Fibroblast of lung (primary cell): Measurements from ENCODE around the gene RYR2. TPM values are rescaled to one million over a fixed set of nuclear protein-coding genes. Genes with fewer than 3 reads are reported as not detected.

Source experiments
- DNase-seq, 2 donors: peaks; one replicate each; pipeline versions ENCODE4 v3.0.0 to v3.0.0-alpha.2; 2010; ENCODE audit warnings: low read depth in 2 of 2
- H2AFZ ChIP-seq: 2 replicates; pipeline ENCODE4 v1.5.1; 2012; ENCODE audit warnings: low read length, control low read depth, inconsistent platforms
- H3K27ac ChIP-seq: 2 replicates; pipeline ENCODE4 v1.5.1; 2011; ENCODE audit warnings: low read length, control low read depth; ENCODE audit not compliant: insufficient read depth
- H3K27me3 ChIP-seq: 2 replicates; pipeline ENCODE4 v1.5.1; 2011; ENCODE audit warnings: mild to moderate bottlenecking, low read length; ENCODE audit not compliant: control insufficient read depth, insufficient read depth
- H3K36me3 ChIP-seq: 2 replicates; pipeline ENCODE4 v1.5.1; 2011; ENCODE audit warnings: low read length; ENCODE audit not compliant: control insufficient read depth, insufficient read depth
- H3K4me1 ChIP-seq: 2 replicates; pipeline ENCODE4 v1.5.1; 2011; ENCODE audit warnings: low read length; ENCODE audit not compliant: control insufficient read depth, insufficient read depth; ENCODE audit errors: extremely low read depth
- H3K4me2 ChIP-seq: 2 replicates; pipeline ENCODE4 v1.5.1; 2011; ENCODE audit warnings: low read length, control low read depth; ENCODE audit not compliant: insufficient read depth; ENCODE audit errors: extremely low read depth
- H3K4me3 ChIP-seq, 4 experiments: fragments of 200-600 bp in 1 of 4; sonication (generic) in 1 of 4; replicated peaks in 1 of 4; 2 replicates each; pipeline ENCODE4 v1.5.1; 2011 to 2016; ENCODE audit warnings: low read length in 4 of 4, low read depth in 3 of 4, mild to moderate bottlenecking in 3 of 4, control low read depth in 2 of 4, inconsistent platforms in 1 of 4, mixed read lengths in 1 of 4; ENCODE audit not compliant: insufficient read depth in 1 of 4; ENCODE audit errors: control extremely low read depth in 1 of 4
- H3K79me2 ChIP-seq: 2 replicates; pipeline ENCODE4 v1.5.1; 2012; ENCODE audit warnings: mild to moderate bottlenecking, low read length, inconsistent platforms; ENCODE audit not compliant: control insufficient read depth, insufficient read depth
- H3K9ac ChIP-seq: 2 replicates; pipeline ENCODE4 v1.5.1; 2011; ENCODE audit warnings: mild to moderate bottlenecking, low read length, control low read depth; ENCODE audit not compliant: insufficient read depth
- H3K9me3 ChIP-seq: 2 replicates; pipeline ENCODE4 v1.5.1; 2012; ENCODE audit warnings: low read depth, low read length; ENCODE audit not compliant: control insufficient read depth, insufficient read depth
- H4K20me1 ChIP-seq: 2 replicates; pipeline ENCODE4 v1.5.1; 2011; ENCODE audit warnings: low read length; ENCODE audit not compliant: control insufficient read depth, insufficient read depth; ENCODE audit errors: extremely low read depth
- EZH2 ChIP-seq: IDR thresholded peaks from 2 replicates; pipeline ENCODE4 v1.5.1; 2012; ENCODE audit warnings: low read length, control low read depth, mild to moderate bottlenecking; ENCODE audit errors: missing control alignments
- polyA plus RNA-seq, 2 donors: library from polyadenylated mRNA; depleted of rRNA in 1 of 2; stranded (reverse) in 1 of 2; unstranded in 1 of 2; fragments of >200 nt; gene quantifications; 2 replicates each; pipeline ENCODE4 v1.2.1, GENCODE V29; 2011 to 2012; ENCODE audit warnings: missing spikeins in 1 of 2
- total RNA-seq: library from RNA; depleted of rRNA; stranded (reverse); fragments of >200 nt; gene quantifications from 2 replicates; pipeline ENCODE4 v1.2.1, GENCODE V29; 2014
- TF ChIP-seq, protein P1 (sequence below), 2 donors: IDR thresholded peaks in 1 of 2; conservative IDR thresholded peaks in 1 of 2; 1 replicate in 1 of 2; 2 replicates in 1 of 2; pipeline ENCODE4 v1.5.1; 2011 to 2012; ENCODE audit warnings: low read length in 2 of 2, control low read depth in 1 of 2, inconsistent platforms in 1 of 2, low read depth in 1 of 2, mild to moderate bottlenecking in 1 of 2

Gene RYR2
- total and polyA plus RNA-seq, 2 donors (not counting 1 experiment from before 2014, with no cell fraction given), result 0.06 to 0.17 TPM

DNA sequence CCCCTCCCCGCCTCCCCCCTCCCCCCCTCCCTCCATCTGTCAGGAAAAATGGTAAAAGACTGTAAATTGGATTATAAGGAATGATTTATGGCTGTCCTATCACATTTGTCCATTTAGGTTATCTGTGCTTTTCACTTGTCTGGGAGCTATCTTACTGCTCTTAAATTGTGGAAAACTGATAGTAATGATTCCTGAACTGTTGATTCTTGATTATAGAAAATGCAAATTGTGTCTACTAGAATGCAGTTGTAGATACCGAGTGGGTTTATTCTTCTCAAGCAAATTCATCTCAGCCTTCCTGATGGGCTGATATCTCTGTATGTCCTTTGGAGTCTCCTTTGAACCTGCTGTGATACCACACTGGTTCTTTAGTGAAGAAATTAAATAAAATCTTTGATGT lies 12.3 kb downstream of the RYR2 start:
- no peaks in the 10 kb centered on the region for H3K4me1 ChIP-seq
- DNase-seq, result no peak
- H3K36me3 ChIP-seq, result no peaks in the 10 kb centered on the region

DNA sequence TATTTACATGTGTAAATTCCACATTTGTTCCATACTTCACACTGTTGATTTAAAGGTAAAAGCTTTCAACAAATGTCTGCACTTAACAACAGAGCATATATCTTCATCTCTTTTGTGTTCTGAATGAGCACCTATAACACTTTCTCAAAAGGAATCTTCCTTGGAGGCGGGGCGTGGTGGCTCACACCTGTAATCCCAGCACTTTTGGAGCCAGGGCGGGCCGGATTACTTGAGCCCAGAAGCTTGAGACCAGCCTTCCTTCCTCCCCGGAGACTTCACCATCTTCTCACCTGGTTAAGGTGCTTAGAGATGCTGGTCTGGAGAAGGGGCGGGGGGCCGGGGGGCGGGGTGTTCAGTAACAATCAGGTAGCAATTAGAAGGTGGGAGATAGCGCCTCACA lies 16.5 kb downstream of the RYR2 start:
- H3K4me2 ChIP-seq, result no peak overlapping the region
- H3K9ac ChIP-seq, result no peak overlapping the region
- H3K4me1 ChIP-seq, result no peaks in the 10 kb centered on the region
- H3K36me3 ChIP-seq, result no peaks in the 10 kb centered on the region
- no peaks in the 10 kb centered on the region for H3K27me3 ChIP-seq
- no peak overlapping the region for H2AFZ ChIP-seq
- no peak overlapping the region for H3K27ac ChIP-seq
- TF ChIP-seq EZH2, result no peak
- TF ChIP-seq, protein P1, sequence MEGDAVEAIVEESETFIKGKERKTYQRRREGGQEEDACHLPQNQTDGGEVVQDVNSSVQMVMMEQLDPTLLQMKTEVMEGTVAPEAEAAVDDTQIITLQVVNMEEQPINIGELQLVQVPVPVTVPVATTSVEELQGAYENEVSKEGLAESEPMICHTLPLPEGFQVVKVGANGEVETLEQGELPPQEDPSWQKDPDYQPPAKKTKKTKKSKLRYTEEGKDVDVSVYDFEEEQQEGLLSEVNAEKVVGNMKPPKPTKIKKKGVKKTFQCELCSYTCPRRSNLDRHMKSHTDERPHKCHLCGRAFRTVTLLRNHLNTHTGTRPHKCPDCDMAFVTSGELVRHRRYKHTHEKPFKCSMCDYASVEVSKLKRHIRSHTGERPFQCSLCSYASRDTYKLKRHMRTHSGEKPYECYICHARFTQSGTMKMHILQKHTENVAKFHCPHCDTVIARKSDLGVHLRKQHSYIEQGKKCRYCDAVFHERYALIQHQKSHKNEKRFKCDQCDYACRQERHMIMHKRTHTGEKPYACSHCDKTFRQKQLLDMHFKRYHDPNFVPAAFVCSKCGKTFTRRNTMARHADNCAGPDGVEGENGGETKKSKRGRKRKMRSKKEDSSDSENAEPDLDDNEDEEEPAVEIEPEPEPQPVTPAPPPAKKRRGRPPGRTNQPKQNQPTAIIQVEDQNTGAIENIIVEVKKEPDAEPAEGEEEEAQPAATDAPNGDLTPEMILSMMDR (conservative IDR thresholded peaks at IDR 0.05 in 1 of 2, IDR thresholded peaks at IDR 0.05 in 1 of 2; ENCODE audit: low read depth in 1 of 2, low read length in 2 of 2), result no peak
- H3K4me3 ChIP-seq, result no peak overlapping the region
- no peak for DNase-seq
- H3K9me3 ChIP-seq, result no peaks in the 10 kb centered on the region
- no peaks in the 10 kb centered on the region for H4K20me1 ChIP-seq
- no peaks in the 10 kb centered on the region for H3K79me2 ChIP-seq

More for the DNA sequence above, 12.3 kb downstream of the RYR2 start:
- Histone ChIP-seq H3K9ac (no peak overlapping the region), H3K27ac (no peak overlapping the region), H4K20me1 (no peaks in the 10 kb centered on the region), H2AFZ (no peak overlapping the region), H3K4me2 (no peak overlapping the region), H3K4me3 (no peak overlapping the region), H3K9me3 (no peaks in the 10 kb centered on the region), H3K27me3 (no peaks in the 10 kb centered on the region), H3K79me2 (no peaks in the 10 kb centered on the region)
- TF ChIP-seq, protein P1 (conservative IDR thresholded peaks at IDR 0.05 in 1 of 2, IDR thresholded peaks at IDR 0.05 in 1 of 2; ENCODE audit: low read depth in 1 of 2, low read length in 2 of 2), result no peak
- no peak for TF ChIP-seq EZH2

DNA sequence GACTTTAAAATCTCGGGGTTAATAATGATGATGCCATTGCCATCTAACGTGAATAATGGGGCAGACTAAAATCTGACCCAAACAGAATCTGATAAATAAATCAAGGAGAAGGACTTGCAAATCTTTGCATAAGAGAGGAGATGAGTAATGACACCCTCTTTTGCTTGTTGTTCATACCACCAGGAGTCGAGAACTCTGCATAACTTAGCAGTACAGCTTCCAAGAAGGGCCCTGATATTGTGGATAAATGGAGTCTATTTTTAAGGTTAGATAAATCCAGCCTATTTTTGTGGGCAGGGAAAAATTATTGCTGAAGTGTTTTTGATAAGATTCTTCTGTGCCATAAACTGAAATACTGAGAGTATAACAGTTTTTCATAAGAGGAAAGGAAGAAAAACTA lies 17.3 kb downstream of the RYR2 start:
- Histone ChIP-seq H3K79me2 (no peaks in the 10 kb centered on the region), H3K9me3 (no peaks in the 10 kb centered on the region), H3K36me3 (no peaks in the 10 kb centered on the region), H4K20me1 (no peaks in the 10 kb centered on the region), H3K27ac (no peak overlapping the region), H3K9ac (no peak overlapping the region), H3K27me3 (no peaks in the 10 kb centered on the region), H2AFZ (no peak overlapping the region), H3K4me1 (no peaks in the 10 kb centered on the region), H3K4me2 (no peak overlapping the region), H3K4me3 (no peak overlapping the region)
- no peak for DNase-seq
- TF ChIP-seq, protein P1 (conservative IDR thresholded peaks at IDR 0.05 in 1 of 2, IDR thresholded peaks at IDR 0.05 in 1 of 2; ENCODE audit: low read depth in 1 of 2, low read length in 2 of 2), result no peak
- TF ChIP-seq EZH2, result no peak
